Testis (tissue), 3 donors: Measurements from ENCODE around the gene MRPL51. TPM values are rescaled to one million over a fixed set of nuclear protein-coding genes. Genes with fewer than 3 reads are reported as not detected.
"Not testable (repeated sequence)": the region's sequence is repeated elsewhere in the genome, so short reads cannot be mapped to it uniquely, and the experiment has no call there.

Experiments used
- DNase-seq: peaks from one replicate; pipeline ENCODE4 v3.0.0-alpha.2; 2019
- H3K27ac ChIP-seq, 2 donors: fragments of 200-600 bp; sonication (generic); one replicate each; pipeline ENCODE4 v1.5.1; 2019
- H3K27me3 ChIP-seq: fragments of 200-600 bp; sonication (generic); one replicate; pipeline ENCODE4 v1.5.1; 2019
- H3K36me3 ChIP-seq: fragments of 200-600 bp; sonication (generic); one replicate; pipeline ENCODE4 v1.5.1; 2017; ENCODE audit warnings: low read depth; ENCODE audit errors: missing control alignments
- H3K4me1 ChIP-seq: fragments of 200-600 bp; sonication (generic); one replicate; pipeline ENCODE4 v1.5.1; 2019
- H3K4me3 ChIP-seq, 2 donors: fragments of 200-600 bp; sonication (generic); one replicate each; pipeline ENCODE4 v1.5.1; 2017 to 2019
- H3K9me3 ChIP-seq: fragments of 200-600 bp; sonication (generic); one replicate; pipeline ENCODE4 v1.5.1; 2017
- CTCF ChIP-seq, 3 experiments: fragments of 450-650 bp in 2 of 3; fragments of 200-600 bp in 1 of 3; sonication (generic) in 1 of 3; IDR thresholded peaks; one replicate each; pipeline ENCODE4 v1.5.1; 2016 to 2019; ENCODE audit warnings: antibody characterized with exemption in 3 of 3, mild to moderate bottlenecking in 2 of 3, moderate library complexity in 1 of 3
- POLR2A ChIP-seq: fragments of 450-650 bp; IDR thresholded peaks from one replicate; pipeline ENCODE4 v1.6.1; 2017; ENCODE audit warnings: antibody characterized with exemption, mild to moderate bottlenecking, moderate library complexity
- WGBS, 2 donors: methylation state at CpG; one replicate each; pipeline ENCODE4 v1.1.5; 2018; 5-methylcytosine and 5-hydroxymethylcytosine counted together
- intact Hi-C: fragments of 100-400 bp; cut with DNase I; formaldehyde crosslinking; loops from one replicate; pipeline ENCODE4 v1.15.1; 2023; ENCODE audit warnings: low total_unique reads
- polyA plus RNA-seq: library from polyadenylated mRNA; stranded (reverse); fragments of 350-450 nt; fragmentation: Illumina TruSeq; extraction: RNeasy Lipid Tissue Mini Kit (QIAGEN cat#74804); gene quantifications from one replicate; pipeline ENCODE4 v1.2.3, GENCODE V29; 2014; ENCODE audit warnings: low read depth, low replicate concordance; ENCODE audit not compliant: insufficient read depth
- total RNA-seq, 2 donors: library from RNA; depleted of rRNA; stranded (reverse); fragments of >200 nt; gene quantifications; one replicate each; pipeline ENCODE4 v1.2.3, GENCODE V29; 2016

Gene MRPL51
- total and polyA plus RNA-seq, 3 donors from 2014 or later = 106 to 343 (median 135) TPM

DNA sequence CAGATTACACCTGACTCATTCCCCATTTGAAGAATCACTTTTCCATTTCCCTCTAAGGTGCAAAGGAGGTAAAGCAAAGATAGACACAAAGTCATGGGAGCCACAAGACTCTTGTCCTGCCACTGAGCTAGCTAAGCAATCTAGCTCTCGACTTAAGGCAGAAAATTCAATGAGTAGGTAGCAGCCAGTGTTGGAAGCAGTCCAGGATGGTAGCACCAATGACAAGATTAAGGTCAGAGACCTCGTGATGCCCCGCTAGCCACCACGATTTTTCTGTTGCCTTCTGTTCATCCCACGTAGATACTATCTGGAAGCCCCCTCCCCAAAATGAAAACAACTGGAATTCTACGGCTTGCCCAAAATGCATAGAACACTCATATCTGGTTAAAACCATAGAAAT, 24.0 kb downstream of the MRPL51 start:
- no peaks in the 10 kb centered on the region for H3K27me3 ChIP-seq
- no peaks in the 10 kb centered on the region for H3K36me3 ChIP-seq
- WGBS, 2 donors = 66 to 78% methylated on average over 6 of the region's 6 CpGs
- no peak for TF ChIP-seq POLR2A
- no peak for TF ChIP-seq CTCF (IDR thresholded peaks at IDR 0.05)
- intact Hi-C loops = no loop called here
- no peak overlapping the region for H3K27ac ChIP-seq
- H3K4me3 ChIP-seq = no peak overlapping the region
- H3K9me3 ChIP-seq = no peaks in the 10 kb centered on the region
- H3K4me1 ChIP-seq = peaks cover 13% of the 10 kb centered on the region
- no peak for DNase-seq

GRCh38 chr12:6468283-6468575, 24.8 kb downstream of the MRPL51 start:
- H3K4me1 ChIP-seq = peaks cover 13% of the 10 kb centered on the region
- intact Hi-C loops = no loop called here
- no peak overlapping the region for H3K27ac ChIP-seq

GRCh38 chr12:6467571-6468282, 25.3 kb downstream of the MRPL51 start:
- WGBS, 2 donors = 100% methylated on average over 4 to 9 of the region's 9 CpGs
- H3K36me3 ChIP-seq, DNase-seq, H3K9me3 ChIP-seq, H3K27me3 ChIP-seq, H3K27ac ChIP-seq, H3K4me3 ChIP-seq, intact Hi-C loops: not testable (repeated sequence)
- peaks cover 13% of the 10 kb centered on the region for H3K4me1 ChIP-seq

More at GRCh38 chr12:6468283-6468575, 24.8 kb downstream of the MRPL51 start:
- no peak for DNase-seq
- Histone ChIP-seq H3K9me3 (no peaks in the 10 kb centered on the region), H3K4me3 (no peak overlapping the region), H3K27me3 (no peaks in the 10 kb centered on the region), H3K36me3 (no peaks in the 10 kb centered on the region)
- TF ChIP-seq CTCF (IDR thresholded peaks at IDR 0.05) (no peak), POLR2A (no peak)

DNA sequence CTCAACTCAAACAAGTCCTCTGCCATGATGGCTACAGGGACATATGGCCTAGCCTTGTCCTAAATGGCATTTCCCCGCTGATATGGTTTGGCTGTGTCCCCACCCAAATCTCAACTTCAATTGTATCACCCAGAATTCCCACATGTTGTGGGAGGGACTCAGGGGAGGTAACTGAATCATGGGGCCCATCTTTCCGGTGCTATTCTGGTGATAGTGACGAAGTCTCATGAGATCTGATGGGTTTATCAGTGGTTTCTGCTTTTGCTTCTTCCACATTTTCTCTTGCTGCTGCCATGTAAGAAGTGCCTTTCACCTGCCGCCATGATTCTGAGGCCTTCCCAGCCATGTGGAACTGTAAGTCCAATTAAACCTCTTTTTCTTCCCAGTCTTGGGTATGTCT, 26.3 kb downstream of the MRPL51 start:
- DNase-seq, H3K9me3 ChIP-seq, H3K36me3 ChIP-seq, H3K4me3 ChIP-seq, intact Hi-C loops, H3K27me3 ChIP-seq, H3K27ac ChIP-seq: not testable (repeated sequence)
- peaks cover 13% of the 10 kb centered on the region for H3K4me1 ChIP-seq
- WGBS, 2 donors = 80 to 95% methylated on average over 4 of the region's 4 CpGs

GRCh38 chr12:6466184-6466573, 26.9 kb downstream of the MRPL51 start:
- TF ChIP-seq POLR2A (no peak), CTCF (IDR thresholded peaks at IDR 0.05) (no peak)
- Histone ChIP-seq H3K4me1 (peaks cover 9% of the 10 kb centered on the region), H3K9me3 (no peaks in the 10 kb centered on the region), H3K27ac (no peak overlapping the region), H3K4me3 (no peak overlapping the region), H3K27me3 (no peaks in the 10 kb centered on the region), H3K36me3 (no peaks in the 10 kb centered on the region)
- intact Hi-C loops = no loop called here
- no peak for DNase-seq
- 86 to 88% methylated on average over 4 to 5 of the region's 5 CpGs for WGBS, 2 donors

DNA sequence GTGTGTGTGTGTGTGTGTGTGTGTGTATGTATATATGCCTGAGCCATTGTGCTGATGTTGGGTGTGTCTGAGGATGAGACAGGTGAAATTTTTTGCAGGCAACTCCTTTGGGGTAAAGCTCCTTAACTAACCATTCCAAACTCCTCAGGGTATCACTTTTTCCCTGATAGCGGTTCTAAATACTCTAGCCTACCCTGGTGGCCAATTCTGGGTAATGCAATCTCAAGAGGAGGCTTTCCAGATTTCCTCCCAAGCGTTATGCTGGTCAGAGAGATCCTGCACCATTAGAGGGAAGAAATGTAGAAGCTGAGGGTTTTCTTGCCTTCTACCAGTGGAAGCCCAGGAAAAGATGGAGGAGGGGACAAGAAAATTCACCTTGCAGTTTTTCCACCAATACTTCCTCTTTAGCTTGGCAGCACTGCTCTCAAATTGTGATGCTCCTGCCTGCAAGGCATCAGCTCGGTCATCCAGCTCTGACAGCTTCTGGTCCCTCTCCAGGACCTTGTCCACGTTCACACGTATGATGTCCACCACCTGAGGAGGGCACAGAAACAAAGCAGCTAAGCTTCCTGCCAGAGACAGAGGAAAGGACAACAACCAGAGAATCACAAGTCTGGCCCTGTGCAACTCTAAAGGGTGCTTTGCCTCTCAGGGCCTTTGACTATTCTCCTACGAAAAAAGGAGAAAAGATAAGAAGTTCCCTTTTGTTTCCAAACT, 27.4 kb downstream of the MRPL51 start:
- WGBS, 2 donors = 43 to 51% methylated on average over 6 of the region's 6 CpGs
- peaks cover 8% of the 10 kb centered on the region for H3K4me1 ChIP-seq

More for the DNA sequence above, 27.4 kb downstream of the MRPL51 start:
- Histone ChIP-seq H3K4me3 (no peak overlapping the region), H3K27ac (no peak overlapping the region), H3K36me3 (no peaks in the 10 kb centered on the region), H3K27me3 (no peaks in the 10 kb centered on the region), H3K9me3 (no peaks in the 10 kb centered on the region)
- TF ChIP-seq POLR2A = no peak
- TF ChIP-seq CTCF (IDR thresholded peaks at IDR 0.05) = peak; percentile 86 to 90 (median 89)
- intact Hi-C loops = no loop called here
- DNase-seq = peak; percentile 72
